ENCODE measurements around the gene VCAM1. TPM values are rescaled to one million over a fixed set of nuclear protein-coding genes. Genes with fewer than 3 reads are reported as not detected.

Gene VCAM1
- total RNA-seq, 1 donor from 2014 or later: 9.8 TPM

GRCh38 chr1:100767176-100767890 lies 47.8 kb downstream of the VCAM1 start:
- Histone ChIP-seq H3K4me3 (no peak overlapping the region), H3K9me3 (no peaks in the 10 kb centered on the region), H3K27ac (no peak overlapping the region), H3K36me3 (no peaks in the 10 kb centered on the region), H3K27me3 (no peaks in the 10 kb centered on the region), H3K4me1 (no peaks in the 10 kb centered on the region)
- DNase-seq (ENCODE audit: low spot score in 2 of 2): no peak
- no peak for TF ChIP-seq CTCF (IDR thresholded peaks at IDR 0.05)
- intact Hi-C loops (cut with DNase I): no loop called here

- Histone ChIP-seq H3K27ac (peak overlapping the region in 1 of 2 donors; percentile 37), H3K9me3 (no peaks in the 10 kb centered on the region), H3K4me1 (no peaks in the 10 kb centered on the region), H3K27me3 (no peaks in the 10 kb centered on the region), H3K4me3 (no peak overlapping the region), H3K36me3 (no peaks in the 10 kb centered on the region)
- DNase-seq (ENCODE audit: low spot score in 2 of 2): no peak
- no peak for TF ChIP-seq CTCF (IDR thresholded peaks at IDR 0.05)
- intact Hi-C loops (cut with DNase I): no loop called here
Observed at GRCh38 chr1:100769323-100769722, 49.8 kb downstream of the VCAM1 start.

- Histone ChIP-seq H3K9me3 (no peaks in the 10 kb centered on the region), H3K27me3 (no peaks in the 10 kb centered on the region), H3K36me3 (no peaks in the 10 kb centered on the region), H3K4me1 (no peaks in the 10 kb centered on the region), H3K4me3 (no peak overlapping the region), H3K27ac (peak overlapping the region in 1 of 2 donors; percentile 37)
- DNase-seq (ENCODE audit: low spot score in 2 of 2): no peak
- intact Hi-C loops (cut with DNase I): no loop called here
- TF ChIP-seq CTCF (IDR thresholded peaks at IDR 0.05): no peak
Observed at GRCh38 chr1:100769906-100770646, 50.5 kb downstream of the VCAM1 start.

- TF ChIP-seq CTCF (IDR thresholded peaks at IDR 0.05): no peak
- no peak overlapping the region for H3K27ac ChIP-seq
- no peak overlapping the region for H3K4me3 ChIP-seq
- H3K36me3 ChIP-seq: no peaks in the 10 kb centered on the region
- no peaks in the 10 kb centered on the region for H3K4me1 ChIP-seq
- intact Hi-C loops (cut with DNase I): no loop called here
- DNase-seq (ENCODE audit: low spot score in 2 of 2): no peak
- H3K9me3 ChIP-seq: no peaks in the 10 kb centered on the region
- no peaks in the 10 kb centered on the region for H3K27me3 ChIP-seq
Observed at GRCh38 chr1:100773444-100773843, 53.9 kb downstream of the VCAM1 start.

- Histone ChIP-seq H3K4me1 (no peaks in the 10 kb centered on the region), H3K4me3 (no peak overlapping the region), H3K36me3 (no peaks in the 10 kb centered on the region), H3K27me3 (no peaks in the 10 kb centered on the region), H3K9me3 (no peaks in the 10 kb centered on the region), H3K27ac (no peak overlapping the region)
- intact Hi-C loops (cut with DNase I): no loop called here
- DNase-seq (ENCODE audit: low spot score in 2 of 2): no peak
- no peak for TF ChIP-seq CTCF (IDR thresholded peaks at IDR 0.05)
Observed at GRCh38 chr1:100774370-100774769, 54.8 kb downstream of the VCAM1 start.

Measured in ascending aorta (tissue), 2 donors.